Mesendoderm (in vitro differentiated cells): ENCODE data around the gene ZNF506.
"Not testable (repeated sequence)": the region's sequence is repeated elsewhere in the genome, so short reads cannot be mapped to it uniquely, and the experiment has no call there.

Source experiments
- DNase-seq: peaks from one replicate; pipeline ENCODE4 v3.0.0; 2013
- H2AK5ac ChIP-seq: 2 replicates; pipeline ENCODE4 v1.6.1; 2013; ENCODE audit warnings: low read length, inconsistent platforms
- H2BK120ac ChIP-seq: 2 replicates; pipeline ENCODE4 v1.6.1; 2013; ENCODE audit warnings: low read depth, mild to moderate bottlenecking, low read length, moderate library complexity, mixed read lengths
- H2BK15ac ChIP-seq: replicated peaks from 2 replicates; pipeline ENCODE4 v1.6.1; 2013; ENCODE audit warnings: low read depth, mild to moderate bottlenecking, moderate library complexity
- H2BK5ac ChIP-seq: 2 replicates; pipeline ENCODE4 v1.6.1; 2013; ENCODE audit warnings: low read length, inconsistent platforms
- H3K18ac ChIP-seq: 2 replicates; pipeline ENCODE4 v1.6.1; 2013; ENCODE audit warnings: mild to moderate bottlenecking, low read length, mixed read lengths
- H3K23ac ChIP-seq: one replicate; pipeline ENCODE4 v1.6.1; 2013; ENCODE audit warnings: low read length
- H3K27ac ChIP-seq: 2 replicates; pipeline ENCODE4 v1.5.1; 2013; ENCODE audit warnings: low read depth, mild to moderate bottlenecking, inconsistent platforms, low read length, moderate library complexity
- H3K27me3 ChIP-seq: 2 replicates; pipeline ENCODE4 v1.6.1; 2013; ENCODE audit warnings: low read length, control low read depth, mild to moderate bottlenecking, inconsistent platforms; ENCODE audit not compliant: insufficient read depth, poor library complexity
- H3K36me3 ChIP-seq: 2 replicates; pipeline ENCODE4 v1.6.1; 2013; ENCODE audit warnings: low read length, inconsistent platforms; ENCODE audit not compliant: control insufficient read depth, insufficient read depth
- H3K4ac ChIP-seq: one replicate; pipeline ENCODE4 v1.6.1; 2013; ENCODE audit warnings: low read depth, mild to moderate bottlenecking, low read length, moderate library complexity
- H3K4me1 ChIP-seq: 2 replicates; pipeline ENCODE4 v1.6.1; 2013; ENCODE audit warnings: low read depth, low read length, inconsistent platforms; ENCODE audit not compliant: control insufficient read depth
- H3K4me2 ChIP-seq: 2 replicates; pipeline ENCODE4 v1.6.1; 2013; ENCODE audit warnings: low read length
- H3K4me3 ChIP-seq: 2 replicates; pipeline ENCODE4 v1.5.1; 2013; ENCODE audit warnings: mild to moderate bottlenecking, low read length
- H3K56ac ChIP-seq: one replicate; pipeline ENCODE4 v1.6.1; 2013; ENCODE audit warnings: low read length
- H3K79me1 ChIP-seq: 2 replicates; pipeline ENCODE4 v1.6.1; 2013; ENCODE audit warnings: low read length, inconsistent platforms
- H3K79me2 ChIP-seq: 2 replicates; pipeline ENCODE4 v1.6.1; 2013; ENCODE audit warnings: mild to moderate bottlenecking, low read length; ENCODE audit not compliant: control insufficient read depth, insufficient read depth
- H3K9ac ChIP-seq: 2 replicates; pipeline ENCODE4 v1.6.1; 2013; ENCODE audit warnings: low read length, inconsistent platforms
- H4K5ac ChIP-seq: one replicate; pipeline ENCODE4 v1.6.1; 2013; ENCODE audit warnings: low read length
- H4K8ac ChIP-seq: one replicate; pipeline ENCODE4 v1.6.1; 2013; ENCODE audit warnings: low read depth, mild to moderate bottlenecking, control low read depth, low read length, moderate library complexity
- WGBS: extraction: QIAGEN DNeasy Blood & Tissue Kit; methylation state at CpG from one replicate; pipeline ENCODE4 v1.1.7; 2013; ENCODE audit warnings: low lambda C conversion rate, missing lambda C conversion rate; ENCODE audit not compliant: insufficient coverage; ENCODE audit errors: extremely low coverage; 5-methylcytosine and 5-hydroxymethylcytosine counted together

The ZNF506 gene

GRCh38 chr19:19823916-19824315 lies 2.4 kb upstream of the ZNF506 start:
- no CpG with 5 or more reads among the region's 2 CpGs for WGBS
- H3K27ac ChIP-seq, result no peak overlapping the region
- H3K79me2 ChIP-seq, result peaks cover 10% of the 10 kb centered on the region
- H2BK15ac ChIP-seq, result no peak overlapping the region
- H3K4me3 ChIP-seq, result no peak overlapping the region
- no peak overlapping the region for H3K56ac ChIP-seq
- DNase-seq, result no peak
- H3K4ac ChIP-seq, result no peak overlapping the region
- no peak overlapping the region for H4K8ac ChIP-seq
- H2BK120ac ChIP-seq, result no peak overlapping the region
- no peak overlapping the region for H3K9ac ChIP-seq
- H2BK5ac ChIP-seq, result no peak overlapping the region
- H3K79me1 ChIP-seq, result peaks cover 2% of the 10 kb centered on the region
- H3K18ac ChIP-seq, result no peak overlapping the region
- no peak overlapping the region for H3K23ac ChIP-seq
- no peaks in the 10 kb centered on the region for H3K36me3 ChIP-seq
- H3K4me1 ChIP-seq, result no peaks in the 10 kb centered on the region
- H2AK5ac ChIP-seq, result no peak overlapping the region
- no peaks in the 10 kb centered on the region for H3K27me3 ChIP-seq
- H4K5ac ChIP-seq, result no peak overlapping the region
- no peak overlapping the region for H3K4me2 ChIP-seq

- peak overlapping the region; percentile 47 for H3K9ac ChIP-seq
- DNase-seq, H4K8ac ChIP-seq, H3K4me3 ChIP-seq, H3K27ac ChIP-seq, H3K79me1 ChIP-seq, H3K4me1 ChIP-seq, H3K4me2 ChIP-seq, H3K18ac ChIP-seq, H3K4ac ChIP-seq, H2BK5ac ChIP-seq, H2AK5ac ChIP-seq, H2BK15ac ChIP-seq, H4K5ac ChIP-seq, H2BK120ac ChIP-seq, H3K27me3 ChIP-seq, H3K36me3 ChIP-seq, H3K23ac ChIP-seq: not testable (repeated sequence)
- peaks cover 14% of the 10 kb centered on the region for H3K79me2 ChIP-seq
- peak overlapping the region; percentile 57 for H3K56ac ChIP-seq
- WGBS, result no CpG with 5 or more reads among the region's 11 CpGs
Measured at GRCh38 chr19:19821976-19822375, 426 bp upstream of the ZNF506 start.

DNA sequence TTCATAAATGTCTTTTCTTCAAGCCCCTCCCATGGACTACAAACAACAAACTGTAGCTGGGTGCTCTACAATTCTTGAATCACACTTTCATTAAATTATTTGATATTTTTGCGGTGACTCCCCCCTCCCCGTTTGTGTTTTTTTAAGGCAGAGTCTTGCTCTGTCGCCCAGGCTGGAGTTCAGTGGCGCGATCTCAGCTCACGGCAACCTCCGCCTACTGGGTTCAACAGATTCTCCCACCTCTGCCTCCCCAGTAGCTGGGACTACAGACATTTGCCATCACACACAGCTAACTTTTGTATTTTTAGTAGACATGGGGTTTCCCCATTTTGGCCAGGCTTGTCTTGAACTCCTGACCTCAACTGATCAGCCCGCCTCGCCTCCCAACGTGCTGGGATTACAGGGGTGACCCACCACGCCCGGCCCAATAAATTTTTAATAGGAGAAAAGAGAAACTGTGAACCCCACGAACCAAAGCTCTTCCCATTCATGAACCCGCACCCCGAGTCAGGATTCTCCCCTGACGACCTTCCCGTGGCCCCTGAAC lies 703 bp downstream of the ZNF506 start:
- Histone ChIP-seq H2BK5ac (no peak overlapping the region), H3K4me2 (peak overlapping the region; percentile 61), H3K4me1 (no peaks in the 10 kb centered on the region), H2AK5ac (no peak overlapping the region), H3K18ac (peak overlapping the region; percentile 34), H2BK120ac (no peak overlapping the region), H4K8ac (no peak overlapping the region), H3K36me3 (no peaks in the 10 kb centered on the region), H3K4me3 (peak overlapping the region; percentile 81), H3K79me2 (peaks cover 14% of the 10 kb centered on the region), H4K5ac (no peak overlapping the region), H2BK15ac (no peak overlapping the region), H3K79me1 (peaks cover 5% of the 10 kb centered on the region), H3K4ac (no peak overlapping the region), H3K56ac (peak overlapping the region; percentile 98), H3K27ac (peak overlapping the region; percentile 74), H3K27me3 (no peaks in the 10 kb centered on the region), H3K9ac (peak overlapping the region; percentile 90), H3K23ac (peak overlapping the region; percentile 89)
- no CpG with 5 or more reads among the region's 17 CpGs for WGBS
- DNase-seq, result peak; percentile 4

GRCh38 chr19:19817357-19817756 lies 4.2 kb downstream of the ZNF506 start:
- Histone ChIP-seq H4K8ac (no peak overlapping the region), H3K4me1 (no peaks in the 10 kb centered on the region), H2BK5ac (no peak overlapping the region), H3K79me1 (peaks cover 9% of the 10 kb centered on the region), H3K56ac (no peak overlapping the region), H2BK120ac (no peak overlapping the region), H3K27me3 (no peaks in the 10 kb centered on the region), H2BK15ac (no peak overlapping the region), H3K9ac (no peak overlapping the region), H3K27ac (no peak overlapping the region), H3K4me2 (no peak overlapping the region), H4K5ac (no peak overlapping the region), H3K4ac (no peak overlapping the region), H3K4me3 (no peak overlapping the region), H2AK5ac (no peak overlapping the region), H3K36me3 (peaks cover 1% of the 10 kb centered on the region), H3K23ac (no peak overlapping the region), H3K18ac (no peak overlapping the region), H3K79me2 (peaks cover 19% of the 10 kb centered on the region)
- DNase-seq, result peak; percentile 3
- WGBS, result no CpG with 5 or more reads among the region's 3 CpGs

DNA sequence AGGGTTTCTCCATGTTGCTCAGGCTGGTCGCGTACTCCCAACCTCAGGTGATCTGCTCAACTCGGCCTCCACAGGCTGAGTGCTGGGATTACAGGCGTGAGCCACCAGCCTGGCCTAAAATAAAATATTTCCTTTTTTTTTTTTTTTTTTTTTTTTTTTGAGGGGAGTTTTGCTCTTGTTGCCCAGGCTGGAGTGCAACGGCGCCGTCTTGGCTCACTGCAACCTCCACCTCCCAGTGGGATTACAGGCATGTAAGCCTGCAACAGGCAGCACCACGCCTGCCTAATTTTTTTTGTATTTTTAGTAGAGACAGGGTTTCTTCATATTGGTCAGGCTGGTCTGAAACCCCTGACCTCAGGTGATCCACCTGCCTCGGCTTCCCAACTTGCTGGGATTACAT lies 4.9 kb downstream of the ZNF506 start:
- no peak overlapping the region for H2AK5ac ChIP-seq
- no CpG with 5 or more reads among the region's 9 CpGs for WGBS
- peak; percentile 17 for DNase-seq
- no peak overlapping the region for H3K56ac ChIP-seq
- no peaks in the 10 kb centered on the region for H3K27me3 ChIP-seq
- no peak overlapping the region for H4K8ac ChIP-seq
- H3K4me1 ChIP-seq, result no peaks in the 10 kb centered on the region
- H3K79me2 ChIP-seq, result peaks cover 19% of the 10 kb centered on the region
- H3K4me3 ChIP-seq, result no peak overlapping the region
- no peak overlapping the region for H2BK15ac ChIP-seq
- H4K5ac ChIP-seq, result no peak overlapping the region
- H3K36me3 ChIP-seq, result peaks cover 1% of the 10 kb centered on the region
- H3K18ac ChIP-seq, result no peak overlapping the region
- no peak overlapping the region for H2BK5ac ChIP-seq
- no peak overlapping the region for H2BK120ac ChIP-seq
- H3K4me2 ChIP-seq, result no peak overlapping the region
- H3K9ac ChIP-seq, result no peak overlapping the region
- no peak overlapping the region for H3K23ac ChIP-seq
- peaks cover 9% of the 10 kb centered on the region for H3K79me1 ChIP-seq
- H3K27ac ChIP-seq, result no peak overlapping the region
- H3K4ac ChIP-seq, result no peak overlapping the region

- not testable (repeated sequence) for H3K27me3 ChIP-seq, H2BK120ac ChIP-seq, H3K4me1 ChIP-seq, H3K23ac ChIP-seq, H3K79me1 ChIP-seq, H3K9ac ChIP-seq, H3K4me2 ChIP-seq, H3K36me3 ChIP-seq, H3K4me3 ChIP-seq, H3K4ac ChIP-seq, DNase-seq, H4K8ac ChIP-seq, H4K5ac ChIP-seq, H3K56ac ChIP-seq, H3K27ac ChIP-seq, H2AK5ac ChIP-seq, H3K79me2 ChIP-seq, H3K18ac ChIP-seq, H2BK5ac ChIP-seq, H2BK15ac ChIP-seq
- WGBS, result no CpG with 5 or more reads among the region's 1 CpG
Measured at GRCh38 chr19:19811999-19812398, 9.6 kb downstream of the ZNF506 start.
